Erythroblast (primary cell): ENCODE data around the gene ZNF747.

Experiments used
- DNase-seq, 2 experiments: peaks; one replicate each; lab custom pipeline; 2025; lab: John Stamatoyannopoulos, UW
- GATA1 ChIP-seq: IDR thresholded peaks from 2 replicates; pipeline ENCODE4 v1.6.1; 2011; ENCODE audit warnings: low read depth, mild to moderate bottlenecking, control low read depth, low read length, moderate library complexity
- POLR2A ChIP-seq: IDR thresholded peaks from 2 replicates; pipeline ENCODE4 v1.6.1; 2011; ENCODE audit warnings: mild to moderate bottlenecking, low read length

Gene ZNF747

DNA sequence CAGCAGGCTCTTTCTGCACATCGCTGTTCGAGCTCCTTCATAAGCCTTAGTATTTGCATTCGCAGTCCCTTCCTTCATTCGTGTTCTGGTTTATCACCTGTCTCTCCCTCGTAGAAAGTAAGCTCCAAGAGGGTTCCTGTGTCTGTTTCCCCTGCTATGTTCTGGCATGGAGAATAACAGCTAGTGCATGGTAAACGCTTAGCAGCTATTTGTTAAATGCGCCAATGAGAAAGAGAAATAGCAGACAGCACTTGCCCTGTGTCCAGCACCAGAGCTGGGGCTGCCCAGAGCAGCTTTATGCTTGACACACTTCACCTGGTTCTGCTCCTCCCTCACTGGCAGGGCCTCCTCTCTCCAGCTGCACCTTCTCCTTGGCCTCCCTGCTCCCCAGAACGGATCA is 31.3 kb upstream of the ZNF747 start:
- DNase-seq, result no peak
- TF ChIP-seq POLR2A, result no peak

DNA sequence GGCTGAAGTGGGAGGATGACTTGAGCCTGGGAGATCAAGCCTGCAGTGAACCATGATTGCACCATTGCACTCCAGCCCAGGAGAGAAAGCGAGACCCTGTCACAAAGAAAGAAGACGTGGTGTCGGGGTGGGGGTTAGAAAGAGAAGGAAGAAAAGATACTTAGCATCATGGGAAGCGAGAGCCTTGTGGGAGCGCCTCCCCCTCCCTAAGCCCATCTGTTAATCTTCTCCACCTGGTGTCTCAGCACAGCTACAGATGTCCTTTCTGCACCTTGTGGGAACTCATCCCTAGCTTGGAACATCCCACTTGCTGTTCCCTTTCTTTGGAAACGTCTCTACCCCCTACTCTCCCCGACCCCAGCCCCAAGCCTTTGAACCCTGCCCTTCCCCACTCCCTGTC is 30.9 kb upstream of the ZNF747 start:
- no peak for TF ChIP-seq POLR2A
- no peak for DNase-seq

DNA sequence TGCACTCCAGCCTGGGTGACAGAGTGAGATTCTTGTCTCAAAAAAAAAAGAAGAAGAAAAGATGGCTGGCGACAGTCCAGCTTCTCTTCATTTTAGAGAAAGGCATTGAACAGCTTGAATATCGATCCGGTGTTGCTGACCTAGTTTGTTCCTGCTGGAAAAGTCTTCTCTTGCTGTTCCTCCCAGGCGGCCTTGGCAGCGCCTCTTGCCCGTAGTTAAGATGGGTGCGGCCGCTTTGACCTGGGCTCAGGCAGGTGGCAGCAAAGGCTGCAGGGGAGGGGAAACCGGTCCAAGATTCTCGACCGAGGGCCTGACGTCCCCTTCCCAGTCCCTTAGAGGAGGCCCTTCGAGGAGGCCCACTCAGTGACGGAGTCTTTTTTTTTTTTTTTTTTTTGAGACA is 27.4 kb upstream of the ZNF747 start:
- no peak for DNase-seq
- TF ChIP-seq GATA1 (no peak), POLR2A (no peak)

DNA sequence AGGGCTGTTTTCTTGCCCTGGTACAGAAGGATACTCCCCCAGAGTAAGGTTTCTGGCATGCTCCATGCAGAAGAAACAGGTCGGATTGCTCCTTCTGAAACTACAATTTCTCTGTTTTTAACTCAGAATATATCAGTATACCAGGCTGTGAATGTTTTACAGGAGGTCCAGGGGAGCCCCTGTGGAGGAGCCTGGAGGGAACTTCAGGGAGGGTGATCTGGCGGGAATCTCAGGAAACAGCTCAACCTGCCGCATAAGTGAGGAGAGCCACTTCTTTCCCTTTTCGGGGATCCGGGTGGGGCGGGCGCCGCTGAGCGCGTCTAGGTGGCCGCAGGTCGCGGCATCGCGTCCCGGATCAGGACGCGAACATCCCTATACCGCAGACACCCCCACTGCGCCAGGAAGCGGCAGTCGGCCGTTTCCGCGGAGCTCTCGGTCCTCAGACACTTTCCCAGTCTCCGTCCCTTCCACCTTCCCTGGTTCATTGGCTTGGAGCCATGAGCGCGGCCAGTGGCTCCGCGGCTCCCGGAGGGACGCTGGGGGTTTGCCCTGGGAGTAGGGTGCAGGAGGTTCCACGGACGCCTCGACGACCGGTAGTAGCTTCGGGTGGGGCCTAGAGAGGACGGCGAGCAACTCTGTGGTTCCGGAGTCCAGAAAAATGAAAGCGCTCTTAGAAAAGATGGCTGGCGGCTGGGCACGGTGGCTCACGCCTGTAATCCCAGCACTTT is 26.6 kb upstream of the ZNF747 start:
- TF ChIP-seq GATA1 (no peak), POLR2A (peak; percentile 34)
- no peak for DNase-seq

DNA sequence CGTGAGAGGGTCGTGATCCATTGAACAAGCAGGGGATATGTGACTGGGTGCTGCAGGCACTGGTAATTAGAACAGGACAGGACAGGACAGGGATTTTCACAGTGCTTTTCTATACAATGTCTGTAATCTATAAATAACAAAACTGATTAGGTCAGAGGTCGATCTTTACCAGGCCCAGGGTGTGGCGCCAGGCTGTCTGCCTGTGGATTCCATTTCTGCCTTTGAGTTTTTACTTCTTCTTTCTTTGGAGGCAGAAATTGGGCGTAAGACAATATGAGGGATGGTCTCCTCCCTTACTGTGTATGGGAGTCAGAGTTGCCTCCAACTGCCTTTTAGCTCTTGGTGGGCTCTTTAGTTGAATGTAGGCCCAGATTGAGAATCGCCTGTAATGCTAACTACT is 25.0 kb upstream of the ZNF747 start:
- TF ChIP-seq GATA1, result no peak
- no peak for TF ChIP-seq POLR2A
- DNase-seq, result no peak

DNA sequence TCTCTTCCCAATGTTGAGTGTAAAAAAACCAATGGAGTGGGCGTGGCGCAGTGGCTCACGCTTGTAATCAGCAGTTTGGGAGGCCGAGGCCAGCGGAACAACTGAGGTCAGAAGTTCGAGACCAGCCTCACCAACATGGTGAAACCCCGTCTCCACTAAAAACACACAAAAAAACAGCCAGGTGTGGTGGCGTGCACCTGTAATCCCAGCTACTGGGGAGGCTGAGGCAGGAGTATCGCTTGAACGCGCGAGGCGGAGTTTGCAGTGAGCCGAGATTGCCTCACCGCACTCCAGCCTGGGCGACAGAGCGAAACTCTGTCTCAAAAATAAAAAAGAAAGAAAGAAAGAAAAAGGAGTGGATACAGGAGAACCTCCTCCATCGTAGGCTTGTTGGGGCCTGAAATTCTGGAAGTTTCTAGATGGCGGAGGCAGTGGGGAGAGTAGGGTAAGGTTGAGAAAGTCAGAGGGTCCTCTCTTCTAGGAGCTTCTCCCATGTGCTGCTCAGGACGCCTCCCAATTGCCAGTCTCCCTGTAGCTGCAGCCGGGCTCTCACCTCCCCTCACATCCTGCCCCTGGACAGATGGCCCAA is 24.2 kb upstream of the ZNF747 start:
- TF ChIP-seq POLR2A, result no peak
- TF ChIP-seq GATA1, result no peak
- no peak for DNase-seq

DNA sequence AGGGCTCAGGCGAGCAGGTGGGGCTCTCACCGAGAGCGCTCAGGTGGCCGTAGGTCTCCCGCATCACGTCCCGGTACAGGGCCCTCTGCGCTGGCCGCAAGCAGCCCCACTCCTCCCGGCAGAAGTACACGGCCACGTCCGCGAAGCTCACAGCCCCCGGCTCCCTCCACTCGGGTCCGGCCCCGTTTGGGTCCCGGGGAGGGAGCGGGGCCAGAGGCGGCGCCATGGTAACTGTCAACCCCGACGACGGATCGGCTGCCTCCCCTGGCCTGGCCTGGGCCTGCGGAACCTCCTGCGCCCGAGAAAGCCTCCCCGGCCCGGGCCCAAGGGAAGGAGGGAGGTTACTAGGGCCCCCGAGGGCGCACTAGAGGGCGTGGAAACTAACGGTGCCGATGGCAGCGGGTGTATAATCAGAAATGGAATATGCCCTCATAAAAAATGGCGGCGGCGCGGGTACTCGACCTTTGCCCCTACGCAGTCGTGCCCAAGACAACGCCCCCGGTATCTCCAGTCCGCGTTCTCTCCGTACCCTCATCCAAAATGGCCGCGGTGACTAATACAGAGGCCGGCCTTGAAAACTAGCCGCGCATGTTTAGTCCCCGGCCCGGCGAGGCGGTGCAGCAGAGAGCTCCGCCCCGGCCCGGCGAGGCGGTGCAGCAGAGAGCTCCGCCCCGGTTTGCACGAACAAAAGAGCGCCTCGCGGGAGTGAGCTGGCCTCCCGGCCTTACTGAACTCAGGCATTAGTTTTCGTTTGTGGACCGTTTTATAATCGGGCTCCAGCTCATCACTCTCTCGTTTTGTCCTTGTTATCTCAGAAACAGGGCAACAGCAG is 23.5 kb upstream of the ZNF747 start, which contains the start of gene ZNF764:
Gene ZNF764, minus strand, starts transcription at position 418 of the 832 bp plus-strand sequence. Its CDS starts 192 bp downstream, at position 226.
- TF ChIP-seq GATA1 (no peak), POLR2A (peak; percentile 58)
- peak; percentile 98 to 99 for DNase-seq

DNA sequence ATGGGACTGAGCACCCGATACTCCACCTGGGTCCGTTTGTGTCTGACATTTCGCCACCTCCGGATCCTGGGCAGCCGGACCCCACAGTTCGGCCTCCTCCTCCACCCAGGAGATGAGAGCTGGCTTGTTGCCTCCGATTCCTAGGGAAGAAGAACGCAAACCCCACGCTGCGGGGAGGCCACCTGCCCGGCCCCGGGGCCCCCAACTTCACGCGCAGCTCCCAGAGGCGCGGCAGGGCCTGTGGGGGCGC is 23.0 kb upstream of the ZNF747 start:
- TF ChIP-seq POLR2A, result no peak
- no peak for TF ChIP-seq GATA1
- no peak for DNase-seq

DNA sequence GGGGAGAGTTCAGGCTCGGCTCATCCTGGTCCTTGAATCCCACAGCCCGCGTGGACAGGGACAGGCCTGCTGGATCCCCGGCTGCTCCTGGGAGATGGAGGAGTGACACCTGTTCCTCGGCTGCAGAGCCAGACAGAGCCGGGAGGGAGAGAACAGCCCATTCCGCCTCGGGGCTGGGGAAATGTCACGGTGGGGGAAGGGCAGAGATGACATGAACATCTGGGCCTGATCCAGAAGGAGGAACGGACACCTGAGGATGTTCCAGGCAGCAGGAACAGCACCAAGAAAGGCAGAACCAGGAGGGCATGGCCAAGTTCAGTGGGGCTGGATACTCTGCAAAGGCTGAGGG is 21.4 kb upstream of the ZNF747 start:
- DNase-seq, result no peak
- TF ChIP-seq POLR2A, result no peak
- TF ChIP-seq GATA1, result no peak

DNA sequence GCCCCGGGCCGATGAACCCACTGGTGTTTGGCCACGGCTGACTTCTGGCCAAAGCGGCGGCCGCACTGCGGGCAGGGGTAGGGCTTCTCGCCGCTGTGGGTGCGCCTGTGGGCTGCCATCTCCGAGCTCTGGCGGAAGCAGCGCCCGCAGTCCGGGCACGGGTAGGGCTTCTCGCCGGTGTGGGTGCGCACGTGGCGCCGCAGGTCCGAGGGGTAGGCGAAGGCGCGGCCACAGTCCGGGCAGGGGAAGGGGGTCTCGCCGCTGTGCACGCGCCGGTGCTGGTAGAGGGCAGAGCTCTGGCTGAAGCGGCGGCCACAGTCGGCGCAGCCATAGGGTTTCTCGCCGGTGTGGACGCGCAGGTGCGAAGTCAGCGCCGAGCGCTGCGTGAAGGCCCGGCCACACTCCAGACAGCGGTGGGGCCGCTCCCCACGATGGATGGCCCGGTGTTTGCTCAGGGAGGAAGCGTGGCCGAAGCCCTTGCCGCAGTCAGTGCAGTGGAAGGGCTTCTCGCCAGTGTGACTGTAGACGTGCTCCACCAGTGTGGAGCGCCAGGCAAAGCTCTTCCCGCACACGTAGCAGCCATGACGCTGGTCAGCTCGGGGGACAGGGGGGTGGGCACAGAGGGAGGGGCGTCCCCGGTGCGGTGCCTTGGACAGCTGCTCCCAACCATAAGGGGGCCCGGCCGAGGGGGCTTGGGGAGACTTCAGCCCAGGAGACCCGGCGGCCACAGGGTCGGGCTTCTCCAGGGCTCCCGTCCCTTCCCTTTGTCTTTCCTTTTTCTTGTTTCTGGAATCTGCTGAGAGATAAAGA is 20.9 kb upstream of the ZNF747 start:
- no peak for DNase-seq
- TF ChIP-seq POLR2A (no peak), GATA1 (no peak)

DNA sequence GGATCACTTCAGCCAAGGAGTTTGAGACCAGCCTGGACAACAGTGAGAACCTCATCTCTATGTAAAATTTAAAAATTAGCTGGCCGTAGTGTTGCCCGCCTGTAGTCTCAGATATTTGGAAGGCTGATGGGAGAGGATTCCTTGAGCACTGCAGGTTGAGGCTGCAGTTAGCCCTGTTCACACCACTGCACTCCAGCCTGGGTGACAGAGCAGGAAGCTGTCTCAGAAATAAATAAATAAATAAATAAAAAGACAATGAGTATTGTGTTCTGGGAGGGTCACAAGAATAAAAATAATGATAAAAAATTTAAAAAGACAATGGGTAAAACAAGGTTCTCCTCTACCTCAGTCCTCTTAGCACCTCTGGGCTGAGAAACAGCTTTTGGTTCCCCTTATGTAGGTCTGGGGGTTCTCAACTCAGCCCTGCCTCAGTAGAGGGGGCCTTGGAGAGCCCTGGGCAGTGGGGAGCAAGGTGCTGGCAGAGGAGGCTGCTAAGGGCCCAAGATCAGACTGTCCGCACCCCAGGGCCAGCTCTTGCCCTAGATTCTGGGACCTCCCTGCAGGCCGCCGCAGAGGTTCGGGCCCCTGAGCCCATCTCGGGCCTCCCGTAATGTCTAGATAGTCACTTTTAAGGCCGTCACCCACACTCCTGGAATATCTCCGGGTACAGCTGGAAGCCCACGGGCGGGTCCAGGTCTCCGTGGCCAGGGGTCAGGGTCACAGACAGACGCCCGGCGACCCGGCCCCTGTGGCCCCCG is 20.1 kb upstream of the ZNF747 start:
- TF ChIP-seq POLR2A, result no peak
- TF ChIP-seq GATA1, result no peak
- DNase-seq, result no peak

DNA sequence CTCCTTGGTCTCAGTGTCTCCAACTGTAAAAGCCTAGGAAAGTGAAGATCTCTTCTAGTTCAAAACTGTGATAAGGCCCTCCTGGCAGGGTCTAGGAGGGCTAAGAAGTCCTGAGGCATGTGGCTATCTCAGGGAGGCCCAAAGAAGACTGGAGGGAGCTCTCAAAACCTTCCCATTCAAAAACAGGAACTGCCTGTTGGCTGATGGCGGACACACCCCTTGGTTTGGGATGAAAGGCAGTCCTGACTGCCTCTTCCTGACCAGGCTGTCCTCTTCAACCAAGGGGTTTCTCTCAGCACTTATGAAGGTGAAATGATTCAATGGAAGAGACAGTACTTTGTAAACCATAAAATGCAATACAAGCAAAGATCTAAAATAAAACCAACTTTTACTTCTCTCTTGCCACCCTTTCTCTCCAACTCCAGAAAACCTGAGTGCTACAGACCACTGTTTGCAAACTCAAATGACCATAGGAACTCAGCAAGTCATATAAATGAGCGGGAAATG is 18.8 kb upstream of the ZNF747 start:
- DNase-seq, result no peak
- TF ChIP-seq GATA1, result no peak
- no peak for TF ChIP-seq POLR2A

DNA sequence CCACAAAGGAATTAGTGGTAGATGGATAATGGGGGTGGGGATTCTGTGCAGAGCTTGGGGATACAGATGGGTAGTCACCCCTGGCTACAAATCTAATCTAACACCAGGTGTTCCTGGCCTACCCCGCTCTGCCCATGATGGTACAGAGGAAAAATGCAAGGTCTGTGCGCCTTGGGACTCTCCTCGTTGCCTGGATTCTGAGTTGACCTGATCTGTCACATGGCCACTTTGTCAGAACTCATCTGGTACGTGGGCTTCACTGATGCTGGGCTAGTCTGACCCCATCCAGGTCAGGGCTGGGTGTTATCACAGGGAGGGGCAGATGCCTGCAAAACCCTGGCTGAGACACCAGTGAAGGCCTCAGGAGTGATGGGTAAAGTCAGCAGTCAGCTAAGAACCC is 18.3 kb upstream of the ZNF747 start:
- DNase-seq, result no peak
- TF ChIP-seq GATA1, result no peak
- peak; percentile 19 for TF ChIP-seq POLR2A
